Measurements from ENCODE around the gene USP48.

The USP48 gene

GRCh38 chr1:21749859-21750468 lies 33.0 kb downstream of the USP48 start:
- H3K4me3 ChIP-seq (ENCODE audit: low read depth, low read length) = no peak overlapping the region

DNA sequence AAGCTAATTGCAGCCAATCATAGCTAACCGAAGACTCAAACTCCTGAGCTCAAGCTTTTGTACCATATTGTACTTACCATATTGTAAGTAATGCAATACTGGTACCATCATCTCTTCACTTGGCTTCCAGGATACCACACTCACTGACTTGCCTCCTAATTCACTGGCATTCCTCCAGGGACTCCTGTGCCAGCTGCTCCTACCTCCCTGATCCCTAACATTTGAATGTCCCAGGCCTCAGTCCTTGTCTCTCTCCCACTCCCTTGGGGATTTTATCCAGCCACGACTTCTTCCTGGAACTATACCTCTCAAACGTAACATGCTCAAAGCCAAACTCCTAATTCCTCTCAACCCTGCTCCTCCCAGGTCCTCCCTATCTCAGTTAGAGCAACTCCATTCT lies 33.8 kb downstream of the USP48 start:
- H3K4me3 ChIP-seq (ENCODE audit: low read depth, low read length) = no peak overlapping the region

- no peak overlapping the region for H3K4me3 ChIP-seq (ENCODE audit: low read depth, low read length)
Observed at GRCh38 chr1:21743476-21743875, 39.5 kb downstream of the USP48 start.

DNA sequence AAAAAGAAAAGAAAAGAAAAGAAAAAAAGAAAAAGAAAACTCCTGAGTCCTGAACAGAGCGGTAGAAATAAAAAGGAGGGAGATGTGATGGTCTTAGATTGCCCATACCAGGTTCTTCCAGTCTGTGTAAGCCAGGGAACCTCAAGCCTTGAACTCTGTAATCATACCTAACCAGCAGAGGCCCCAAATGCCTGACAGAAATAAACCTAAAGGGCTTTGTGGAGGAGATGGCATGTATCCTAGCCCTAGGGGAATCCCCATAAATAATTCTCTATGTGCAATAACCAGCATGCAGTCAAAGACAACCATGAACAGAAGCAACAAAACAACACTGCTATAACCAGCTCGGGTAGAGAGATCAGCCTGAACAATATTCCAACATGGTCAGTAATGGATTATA lies 40.4 kb downstream of the USP48 start:
- H3K4me3 ChIP-seq (ENCODE audit: low read depth, low read length) = no peak overlapping the region

DNA sequence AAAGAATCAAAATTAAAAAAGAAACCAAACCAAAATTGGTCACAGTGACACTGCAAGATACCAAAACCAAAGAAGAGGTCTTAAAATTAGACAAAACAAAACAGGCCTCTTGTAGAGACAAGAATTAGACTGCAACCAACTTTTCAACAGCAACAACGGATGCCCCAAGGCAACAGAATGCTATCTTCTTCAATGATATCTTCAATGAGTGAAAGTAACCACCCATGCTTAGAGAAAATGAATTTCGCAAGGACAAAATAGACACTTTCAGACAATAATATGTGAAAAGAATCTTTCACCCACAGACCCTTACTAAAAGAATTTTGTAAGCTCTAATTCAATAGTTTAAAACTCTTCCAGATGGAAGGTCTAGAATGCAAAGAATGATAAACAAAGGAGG lies 41.7 kb downstream of the USP48 start:
- H3K4me3 ChIP-seq (ENCODE audit: low read depth, low read length) = no peak overlapping the region

DNA sequence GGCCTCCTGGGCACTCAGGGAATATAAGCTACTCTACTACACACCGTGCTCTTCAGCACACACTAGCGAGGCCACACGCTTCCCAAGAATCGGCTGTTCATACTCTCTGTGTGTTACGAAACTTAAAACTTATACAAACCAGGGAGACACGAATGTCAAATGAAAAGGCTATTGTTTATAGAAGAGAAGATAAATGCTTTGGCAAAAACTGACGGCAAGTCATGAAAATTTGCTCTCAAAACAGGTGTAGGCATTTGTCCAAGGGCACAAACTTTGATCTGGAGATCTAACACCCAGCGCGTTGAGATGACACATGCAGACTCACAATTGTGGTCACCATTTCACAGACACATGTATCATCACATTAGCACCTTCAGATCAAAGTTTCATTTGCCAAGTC lies 46.1 kb downstream of the USP48 start:
- no peak overlapping the region for H3K4me3 ChIP-seq (ENCODE audit: low read depth, low read length)

DNA sequence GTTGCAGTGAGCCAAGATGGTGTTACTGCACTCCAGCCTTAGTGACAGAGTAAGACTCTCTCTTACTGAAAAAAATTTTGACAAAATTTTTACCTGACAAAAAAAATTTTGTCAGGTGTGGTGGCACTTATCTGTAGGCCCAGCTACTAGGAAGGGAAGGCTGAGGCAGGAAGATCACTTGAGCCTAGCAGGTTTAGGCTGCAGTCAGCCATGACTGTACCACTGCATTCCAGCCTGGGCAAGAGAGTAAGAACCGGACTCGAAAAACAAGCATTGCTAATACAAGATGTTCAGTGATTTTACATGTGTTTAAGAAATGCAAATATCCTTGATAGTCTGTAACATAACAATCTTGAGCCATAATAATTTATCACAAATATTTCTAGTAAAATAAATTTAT lies 46.9 kb downstream of the USP48 start:
- H3K4me3 ChIP-seq (ENCODE audit: low read depth, low read length) = no peak overlapping the region

DNA sequence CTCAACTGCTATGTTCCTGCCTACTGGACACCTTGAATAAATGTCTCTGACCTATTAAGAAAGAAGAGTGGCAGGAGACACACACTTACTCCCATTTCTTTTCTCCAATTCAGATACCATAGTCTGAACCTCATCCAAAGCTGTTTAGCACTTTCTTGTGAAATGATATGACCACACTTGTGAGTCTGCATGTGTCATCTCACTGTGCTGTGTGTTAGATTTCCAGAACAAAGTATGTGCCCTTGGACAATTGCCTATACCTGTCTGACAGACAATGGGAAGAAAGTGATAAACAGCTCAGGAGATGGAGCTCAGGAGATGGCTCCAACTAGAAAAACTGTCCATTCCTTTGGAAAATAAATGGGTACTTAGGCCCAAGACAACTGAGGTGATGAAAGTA lies 48.4 kb downstream of the USP48 start:
- H3K4me3 ChIP-seq (ENCODE audit: low read depth, low read length) = no peak overlapping the region

GRCh38 chr1:21732664-21733063 lies 50.3 kb downstream of the USP48 start:
- H3K4me3 ChIP-seq (ENCODE audit: low read depth, low read length) = no peak overlapping the region

DNA sequence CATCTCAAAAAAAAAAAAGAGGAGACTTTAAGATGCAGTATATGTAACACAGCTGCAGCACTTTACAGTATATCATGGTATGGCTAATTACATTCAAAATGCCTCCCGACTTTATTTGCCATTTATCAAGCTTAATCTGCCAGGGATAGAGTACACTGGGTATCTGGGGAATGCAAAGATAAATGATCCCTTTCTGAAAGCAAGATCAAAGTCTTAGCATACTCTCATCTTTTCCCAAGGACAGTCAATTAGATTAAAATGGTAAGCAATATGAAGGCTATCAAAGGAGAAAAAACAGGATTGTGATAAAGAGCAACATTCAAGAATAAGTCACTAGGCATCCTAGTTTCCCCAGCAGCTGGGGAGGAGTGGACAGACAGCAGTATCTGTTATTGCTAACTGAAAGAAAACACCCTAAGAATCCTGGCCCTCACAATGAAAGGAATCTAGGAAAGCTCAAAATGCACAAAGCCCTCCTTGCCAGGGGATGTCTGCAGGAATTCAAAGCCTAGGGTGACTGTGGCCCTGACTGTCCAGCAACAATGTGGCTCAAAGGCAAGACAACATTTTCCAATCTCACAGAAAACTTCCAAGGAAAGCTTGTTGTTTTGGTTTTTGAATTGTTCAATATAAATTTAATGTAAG lies 57.1 kb downstream of the USP48 start:
- no peak overlapping the region for H3K4me3 ChIP-seq (ENCODE audit: low read depth, low read length)

GRCh38 chr1:21724570-21724969 lies 58.4 kb downstream of the USP48 start:
- H3K4me3 ChIP-seq (ENCODE audit: low read depth, low read length) = no peak overlapping the region

- H3K4me3 ChIP-seq (ENCODE audit: low read depth, low read length) = no peak overlapping the region
Observed at GRCh38 chr1:21724098-21724497, 58.9 kb downstream of the USP48 start.

GRCh38 chr1:21721295-21721985 lies 61.5 kb downstream of the USP48 start:
- no peak overlapping the region for H3K4me3 ChIP-seq (ENCODE audit: low read depth, low read length)

- H3K4me3 ChIP-seq (ENCODE audit: low read depth, low read length) = no peak overlapping the region
Observed at GRCh38 chr1:21716169-21716568, 66.8 kb downstream of the USP48 start.

GRCh38 chr1:21707891-21708290 lies 75.1 kb downstream of the USP48 start:
- no peak overlapping the region for H3K4me3 ChIP-seq (ENCODE audit: low read depth, low read length)

DNA sequence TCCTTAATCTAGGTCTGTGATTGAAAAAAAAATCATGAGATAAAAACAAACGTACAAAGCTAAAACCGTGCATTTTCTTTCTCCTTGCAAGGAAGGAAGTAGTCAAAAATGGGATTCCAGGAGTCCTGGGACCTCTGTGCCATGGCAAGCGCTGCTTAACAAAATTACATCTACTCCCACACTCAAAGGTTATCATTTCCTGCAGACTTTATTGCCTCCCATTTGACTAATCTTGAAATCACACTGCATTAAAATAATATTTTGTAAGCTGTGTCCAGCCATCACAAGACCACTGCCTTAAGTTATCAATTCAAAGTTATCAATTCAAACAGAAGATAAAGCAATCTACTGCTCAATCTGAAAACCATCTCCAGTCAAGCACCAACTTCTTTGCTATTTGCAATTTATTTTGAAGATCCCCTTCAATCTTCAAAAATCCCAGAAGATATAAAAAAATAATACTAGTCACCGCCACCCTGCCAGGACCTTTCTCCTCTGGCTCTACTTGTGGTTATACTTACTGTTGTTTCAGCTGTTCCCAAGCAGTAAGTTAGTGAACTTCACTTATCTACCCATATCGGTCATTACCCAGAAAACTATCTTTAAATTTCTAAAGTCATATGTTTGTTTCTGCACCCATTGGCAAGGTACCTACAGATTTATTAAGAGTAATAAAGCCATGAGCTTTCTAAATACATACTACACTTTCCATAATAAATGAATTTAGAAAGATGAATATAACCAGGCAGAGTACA lies 75.7 kb downstream of the USP48 start:
- H3K4me3 ChIP-seq (ENCODE audit: low read depth, low read length) = no peak overlapping the region

GRCh38 chr1:21706151-21706835 lies 76.7 kb downstream of the USP48 start:
- no peak overlapping the region for H3K4me3 ChIP-seq (ENCODE audit: low read depth, low read length)

DNA sequence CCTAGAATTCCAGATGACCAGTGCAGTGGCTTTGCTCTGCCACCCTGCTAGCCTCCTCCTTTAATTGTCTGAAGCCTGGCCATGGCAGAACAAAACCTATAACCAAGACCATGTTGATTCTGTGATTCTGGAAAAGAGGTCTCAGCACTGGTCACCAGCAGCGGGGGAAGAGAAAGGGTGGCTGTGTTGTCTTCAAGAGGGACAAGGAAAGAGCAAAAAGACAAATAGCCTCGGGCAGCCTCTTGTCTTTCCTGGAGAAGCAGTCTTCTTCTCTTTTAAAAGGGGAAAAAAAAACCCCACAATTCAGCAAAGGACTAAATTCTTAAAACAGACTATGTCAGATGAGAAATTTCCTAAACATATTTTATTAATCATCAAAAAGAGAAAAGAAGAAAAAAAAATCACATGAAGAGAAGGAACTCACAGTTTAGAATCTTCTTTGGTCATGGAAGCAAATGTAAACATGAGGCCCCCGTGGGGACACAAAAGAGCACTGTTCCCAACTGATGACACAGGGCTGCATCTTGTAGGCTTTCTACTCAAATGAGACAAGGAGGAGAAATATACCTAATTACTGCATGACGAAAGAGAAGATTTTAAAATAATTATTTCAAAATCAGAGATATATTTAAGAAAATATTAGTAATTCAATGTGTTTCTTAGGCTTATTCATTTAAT lies 77.5 kb downstream of the USP48 start:
- no peak overlapping the region for H3K4me3 ChIP-seq (ENCODE audit: low read depth, low read length)

DNA sequence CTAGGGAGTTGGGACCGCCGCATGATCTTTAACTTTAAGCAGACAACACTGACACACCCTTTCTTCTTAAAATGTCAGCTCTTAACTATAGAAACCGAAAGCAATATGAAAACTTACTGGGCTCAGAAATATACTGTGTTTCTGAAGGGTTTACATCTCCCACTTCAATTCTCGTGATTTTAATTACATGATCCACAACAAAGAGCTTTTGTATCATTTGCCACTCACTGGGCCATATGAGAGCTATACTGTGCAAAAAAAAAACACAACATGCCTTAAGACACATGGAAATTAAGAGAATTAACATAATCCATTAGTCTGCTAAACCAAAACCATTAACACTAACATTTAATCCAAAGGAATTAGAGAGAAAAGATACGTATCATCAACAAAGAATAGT lies 78.8 kb downstream of the USP48 start:
- H3K4me3 ChIP-seq (ENCODE audit: low read depth, low read length) = no peak overlapping the region

- no peak overlapping the region for H3K4me3 ChIP-seq (ENCODE audit: low read depth, low read length)
Observed at GRCh38 chr1:21703318-21703963, 79.5 kb downstream of the USP48 start.
